CD1c-positive myeloid dendritic cell (primary cell): Measurements from ENCODE around the gene TULP4.
"Not testable (repeated sequence)": the region's sequence is repeated elsewhere in the genome, so short reads cannot be mapped to it uniquely, and the experiment has no call there.

Experiments
- DNase-seq: peaks from one replicate; pipeline ENCODE4 v3.0.0-alpha.2; 2016; ENCODE audit errors: extremely low spot score

The TULP4 gene

DNA sequence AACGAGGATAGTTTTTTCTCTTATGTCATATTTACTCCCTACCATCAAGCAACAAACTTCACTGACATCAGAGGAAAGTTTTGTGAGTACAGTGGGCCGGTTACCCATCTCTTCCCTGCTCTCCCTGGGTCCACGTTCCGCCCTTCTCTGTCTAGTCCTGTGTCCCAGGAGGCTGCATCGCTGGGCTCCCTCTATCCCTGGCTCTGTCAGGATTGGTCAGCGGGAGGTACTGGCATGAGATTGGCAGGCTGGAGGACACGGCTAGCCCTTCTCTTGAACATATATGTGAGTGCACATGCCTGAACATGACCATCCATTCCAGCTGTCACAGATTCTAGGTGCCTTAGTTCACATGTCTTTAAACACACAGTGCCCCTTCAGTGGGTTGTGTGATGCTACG lies 217.4 kb downstream of the TULP4 start:
- DNase-seq = no peak

DNA sequence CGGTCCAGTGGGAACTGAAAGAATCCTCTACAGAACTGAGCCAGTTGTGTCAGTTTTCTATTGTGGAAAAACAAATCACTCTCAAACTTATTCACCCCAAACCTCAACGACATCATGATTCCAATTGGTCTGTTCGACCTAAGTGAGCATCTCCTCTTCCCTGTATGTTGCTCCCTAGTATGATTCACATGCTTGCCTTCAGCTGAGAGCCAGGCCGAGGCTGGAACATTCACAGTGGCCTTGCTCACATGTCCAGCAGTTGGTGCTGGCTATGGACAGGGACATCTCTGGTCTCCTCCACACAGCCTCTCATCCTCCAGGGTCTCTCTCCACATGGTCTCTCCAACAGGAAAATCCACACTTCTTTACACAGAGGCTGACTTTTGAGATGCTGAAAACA lies 219.3 kb downstream of the TULP4 start:
- no peak for DNase-seq

DNA sequence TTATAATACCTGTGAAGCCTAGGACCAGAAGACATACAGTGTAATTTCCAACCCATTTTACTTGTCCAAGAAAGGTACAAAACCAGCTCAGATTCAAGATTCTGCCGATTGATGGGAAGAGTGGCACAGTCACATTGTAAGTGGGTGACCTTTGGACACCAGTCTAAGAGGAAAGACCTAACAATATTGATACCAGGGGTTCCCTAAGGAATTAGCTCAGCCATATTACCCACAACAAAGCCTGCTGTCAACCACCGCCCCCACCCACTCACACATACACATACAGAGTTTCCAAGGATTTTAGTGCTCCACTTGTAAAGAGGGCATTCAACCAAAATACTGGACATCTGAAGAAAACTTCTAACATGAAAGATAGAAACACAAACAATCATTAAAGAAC lies 219.7 kb downstream of the TULP4 start:
- no peak for DNase-seq

DNA sequence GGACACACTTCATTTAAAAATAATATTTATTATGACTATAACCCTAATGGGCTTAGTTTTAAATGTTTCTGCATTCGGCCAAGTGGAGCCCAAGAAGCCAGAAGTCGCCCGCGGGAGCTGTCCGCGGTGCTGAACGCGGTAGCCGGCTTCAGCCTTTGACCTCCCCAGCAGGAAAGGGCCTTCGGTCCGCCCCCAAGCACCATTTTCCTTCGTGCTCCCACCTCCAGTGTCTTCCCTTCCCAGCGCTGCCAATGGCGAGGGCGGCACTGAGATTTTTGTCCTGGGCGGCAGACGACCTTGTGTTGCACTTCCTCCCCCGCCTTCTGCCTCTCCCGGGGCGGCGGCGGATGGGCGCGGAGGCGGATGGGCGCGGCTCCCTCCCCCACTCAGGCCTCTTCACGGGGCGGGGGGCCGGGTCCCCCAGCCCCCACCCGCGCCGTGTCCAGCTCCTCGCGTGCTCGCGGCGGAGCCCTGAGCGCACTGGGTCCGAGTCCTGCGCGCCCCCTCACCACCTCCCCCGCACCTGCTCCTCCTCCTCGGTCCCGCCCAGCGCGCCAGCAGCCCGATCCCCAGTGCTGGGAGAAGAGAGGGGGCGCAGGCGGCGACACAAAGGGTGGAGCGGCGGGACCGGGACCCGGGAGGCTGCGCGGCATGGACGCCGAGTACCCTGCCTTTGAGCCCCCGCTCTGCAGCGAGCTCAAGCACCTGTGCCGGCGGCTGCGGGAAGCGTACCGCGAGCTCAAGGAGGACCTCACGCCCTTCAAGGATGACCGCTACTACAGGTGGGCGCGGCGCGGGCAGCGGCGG lies 224.0 kb downstream of the TULP4 start:
- peak; percentile 87 for DNase-seq

DNA sequence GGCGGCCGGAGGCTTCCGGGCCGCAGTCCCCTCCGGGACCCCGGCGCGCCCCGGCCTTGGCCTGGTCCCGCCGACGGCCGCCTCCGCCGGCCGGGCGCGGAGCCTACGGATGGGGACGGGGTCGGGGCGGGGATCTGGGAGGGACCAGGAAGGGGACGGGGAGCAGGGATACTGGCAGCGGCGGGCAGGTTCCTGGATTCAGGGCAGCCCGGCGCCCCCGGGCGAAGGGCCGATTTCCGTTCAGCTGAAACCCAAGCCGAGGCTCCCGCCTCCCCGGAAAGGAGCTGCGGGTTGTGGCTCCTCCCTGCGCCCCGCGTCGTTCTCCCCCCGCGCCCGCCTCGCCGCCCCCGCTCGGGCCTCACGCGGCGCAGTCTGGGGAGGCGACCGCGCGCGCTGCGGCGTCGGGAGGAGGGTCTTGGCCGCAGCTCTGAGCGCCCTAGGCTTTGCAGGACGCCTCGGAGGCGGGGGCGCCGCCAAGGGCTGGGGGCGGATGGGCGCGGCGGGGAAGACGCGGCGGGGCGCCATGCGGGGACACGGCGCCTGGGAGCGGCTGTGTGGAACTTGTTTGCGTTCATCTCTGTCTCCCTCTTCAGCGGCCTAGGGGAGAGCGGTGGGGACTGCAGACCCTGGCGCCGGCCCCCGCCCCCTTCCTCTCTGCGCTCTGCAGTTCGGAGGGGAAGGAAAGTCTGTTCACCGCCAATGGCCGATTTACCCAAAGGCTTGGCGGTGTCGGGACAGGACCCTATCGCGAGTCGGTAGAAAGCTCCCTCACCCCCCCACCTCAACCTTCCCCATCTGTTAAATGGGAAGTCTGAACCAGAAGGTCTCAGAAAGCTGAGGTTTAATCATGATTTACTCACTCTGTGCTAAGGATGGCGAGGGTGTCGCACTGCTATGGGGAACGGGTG lies 224.9 kb downstream of the TULP4 start:
- peak; percentile 56 for DNase-seq

DNA sequence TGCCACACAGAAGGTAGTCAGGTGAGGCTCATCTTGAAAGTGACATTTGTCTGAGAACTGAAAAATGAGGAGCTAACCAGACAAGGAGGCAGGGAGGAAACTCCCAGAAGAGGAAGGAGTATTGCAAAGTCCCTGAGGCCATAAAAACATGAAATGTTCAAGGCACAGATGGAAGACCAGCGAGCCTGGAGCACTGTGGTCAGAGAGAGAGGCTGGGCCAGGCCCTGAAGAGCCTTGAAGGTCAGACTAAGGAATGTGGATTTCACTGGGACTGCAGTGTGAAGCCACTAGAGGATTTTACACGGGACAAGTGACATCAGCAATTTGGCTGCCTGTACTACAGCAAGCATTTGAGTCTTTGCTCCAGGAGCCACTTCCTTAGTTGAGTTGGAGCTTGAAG lies 226.5 kb downstream of the TULP4 start:
- peak; percentile 2 for DNase-seq

DNA sequence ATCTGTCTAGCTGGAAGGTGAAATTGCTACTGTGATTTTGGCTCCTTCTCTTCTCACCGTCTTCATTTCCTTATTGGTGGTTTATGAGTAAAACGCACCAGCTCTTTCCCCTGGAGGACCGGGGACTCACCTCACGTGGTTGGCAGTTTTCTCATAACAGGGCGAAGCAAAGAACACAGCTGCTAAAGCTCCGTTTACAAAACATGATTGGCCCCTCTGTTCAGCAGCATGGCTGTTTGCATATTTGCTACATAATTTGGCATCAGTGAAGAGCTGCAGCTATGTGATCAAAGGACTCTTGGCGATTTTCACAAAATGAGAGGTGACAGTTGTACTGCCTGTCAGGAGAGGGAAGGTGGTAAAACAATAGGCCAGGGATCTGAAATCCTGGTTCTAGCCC lies 227.1 kb downstream of the TULP4 start:
- DNase-seq = no peak

DNA sequence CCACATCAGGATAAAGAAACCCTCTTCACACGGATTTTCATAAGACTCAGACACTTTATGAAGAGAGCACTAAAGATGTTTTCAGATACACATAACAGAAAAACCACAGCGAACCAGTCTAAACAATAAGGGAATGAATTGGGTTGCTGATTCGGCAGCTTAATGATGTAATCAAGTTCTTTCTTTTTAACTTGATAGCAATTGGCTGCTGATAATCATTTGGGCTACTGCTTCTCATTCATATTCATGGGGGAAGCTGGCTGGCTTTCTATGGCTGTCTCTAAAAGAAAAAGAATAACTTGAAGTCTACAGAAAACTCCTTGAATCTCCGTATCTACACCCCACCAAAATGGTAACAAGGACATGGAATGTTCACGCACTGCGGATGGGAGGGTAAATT lies 227.6 kb downstream of the TULP4 start:
- no peak for DNase-seq

DNA sequence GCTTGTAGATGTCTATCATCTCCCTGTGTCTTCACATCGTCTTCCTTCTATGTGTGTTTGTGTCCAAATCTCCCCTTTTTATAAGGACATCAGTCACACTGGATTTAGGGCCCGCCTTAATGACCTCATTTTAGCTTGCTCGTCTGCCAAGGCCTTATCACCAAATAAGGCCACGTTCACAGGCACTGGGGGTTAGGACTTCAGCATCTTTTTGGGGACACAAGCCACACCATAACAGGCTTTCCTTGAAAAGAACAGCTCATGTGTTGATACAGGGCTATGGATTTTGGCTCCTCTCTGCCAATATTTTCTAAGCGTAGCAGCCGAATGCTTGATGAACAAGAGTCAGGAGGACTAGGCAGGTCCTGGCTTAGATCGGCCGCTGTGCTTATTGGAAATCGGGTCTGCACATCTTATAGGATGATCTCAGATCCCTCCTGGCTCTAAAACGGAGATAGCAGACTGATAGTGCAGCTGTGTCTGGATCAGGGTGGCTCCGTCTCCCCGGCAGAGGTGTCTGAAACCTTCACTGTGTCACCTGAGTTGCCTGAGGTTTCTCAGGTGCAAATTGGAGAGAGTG lies 231.4 kb downstream of the TULP4 start:
- DNase-seq = no peak

DNA sequence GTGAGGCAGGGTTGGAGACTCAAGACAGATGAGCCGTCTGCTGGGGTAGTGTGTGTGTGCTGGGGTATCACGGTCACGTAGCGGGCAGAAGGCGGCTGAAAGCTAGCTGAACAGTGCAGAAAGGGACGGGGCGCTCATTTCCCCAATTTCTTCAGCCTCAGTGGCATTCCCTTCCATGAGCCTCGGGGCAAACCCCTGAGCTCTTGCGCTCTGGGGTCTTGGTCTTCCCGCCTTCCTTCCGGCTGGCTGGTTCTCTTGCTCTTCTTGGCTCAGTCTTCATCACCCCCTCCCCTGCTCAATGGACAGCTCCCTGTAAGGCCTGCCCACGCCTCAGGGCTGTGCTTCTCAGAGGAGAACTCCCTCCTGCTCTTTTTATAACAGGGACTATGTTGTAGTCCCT lies 232.2 kb downstream of the TULP4 start:
- DNase-seq = no peak

DNA sequence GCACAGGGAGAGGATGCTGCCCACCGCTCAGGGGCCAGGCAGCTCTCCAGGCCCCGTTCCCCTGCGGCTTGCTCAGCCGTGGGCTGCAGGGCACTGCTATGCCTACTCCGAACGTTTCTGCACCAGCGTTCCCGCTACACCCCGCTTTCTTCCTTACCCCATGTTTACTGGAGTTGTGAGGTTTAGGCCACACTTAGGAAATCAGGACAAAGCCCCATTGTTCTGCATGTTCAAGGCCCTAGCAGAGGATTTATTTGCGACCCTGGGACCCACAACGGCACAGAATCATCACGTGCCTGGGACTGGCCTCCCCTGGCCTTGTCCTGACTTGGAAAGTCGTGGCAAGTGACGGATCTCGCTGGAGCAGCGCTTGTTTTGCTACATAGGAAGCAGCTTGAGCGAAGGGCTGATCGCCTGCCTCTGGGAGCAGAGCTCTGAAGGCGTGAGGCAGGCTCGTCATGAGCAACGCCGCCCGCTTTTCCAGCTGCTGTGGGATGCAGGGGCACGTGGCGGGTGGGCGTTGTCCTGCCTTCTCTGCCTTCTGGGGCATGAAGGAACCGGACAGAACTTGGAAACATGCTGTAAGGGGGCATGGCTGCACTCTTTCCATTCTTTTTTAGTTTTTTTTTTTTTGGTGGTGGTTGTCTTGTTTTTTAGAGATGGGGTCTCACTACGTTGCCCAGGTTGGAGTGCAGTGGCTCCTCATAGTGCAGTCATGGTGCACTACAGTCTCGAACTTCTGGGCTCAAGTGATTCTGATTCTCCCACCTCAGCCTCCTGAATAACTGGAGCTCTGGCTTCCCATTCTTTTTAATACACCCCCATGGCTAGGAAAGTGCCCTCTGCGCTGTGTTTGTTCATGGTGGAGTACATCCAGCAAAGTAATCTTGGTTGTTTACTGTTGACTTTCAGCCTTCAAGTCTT lies 233.0 kb downstream of the TULP4 start:
- no peak for DNase-seq

DNA sequence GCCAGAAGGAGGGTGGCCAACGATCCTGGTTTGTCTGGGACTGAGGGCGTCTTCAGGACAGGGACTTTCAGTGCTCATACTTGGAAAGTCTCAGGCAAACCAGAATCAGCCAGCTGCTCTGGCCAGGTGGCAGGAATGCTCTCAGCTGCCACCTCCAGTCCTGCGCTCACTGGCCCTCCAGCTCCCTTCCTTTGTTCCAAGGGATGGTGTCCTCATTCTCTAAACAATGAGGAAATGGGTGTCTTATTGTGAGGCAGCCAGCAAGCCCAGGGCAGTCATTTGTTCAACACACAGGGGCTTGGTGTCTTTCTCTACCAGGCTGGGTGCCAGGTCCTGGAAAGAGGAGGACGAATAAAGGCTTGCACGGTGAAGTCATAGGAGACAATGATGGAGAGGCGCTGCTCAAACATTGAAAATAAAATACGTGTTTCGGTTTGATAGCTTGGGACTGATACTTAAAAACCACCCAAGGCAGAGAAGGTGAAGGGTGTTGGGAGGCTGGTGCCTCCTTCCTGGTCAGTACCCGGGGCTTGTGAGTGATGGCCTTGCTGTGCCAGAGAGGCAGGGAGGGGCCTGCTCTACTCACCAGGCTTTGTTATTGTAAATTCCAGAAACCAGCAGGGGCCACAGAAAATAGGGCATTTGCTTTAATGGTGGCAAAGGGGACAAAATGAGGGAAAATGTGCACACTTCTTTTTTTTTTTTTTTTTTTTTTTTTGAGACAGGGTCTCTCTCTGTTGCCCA lies 236.3 kb downstream of the TULP4 start:
- DNase-seq = no peak

DNA sequence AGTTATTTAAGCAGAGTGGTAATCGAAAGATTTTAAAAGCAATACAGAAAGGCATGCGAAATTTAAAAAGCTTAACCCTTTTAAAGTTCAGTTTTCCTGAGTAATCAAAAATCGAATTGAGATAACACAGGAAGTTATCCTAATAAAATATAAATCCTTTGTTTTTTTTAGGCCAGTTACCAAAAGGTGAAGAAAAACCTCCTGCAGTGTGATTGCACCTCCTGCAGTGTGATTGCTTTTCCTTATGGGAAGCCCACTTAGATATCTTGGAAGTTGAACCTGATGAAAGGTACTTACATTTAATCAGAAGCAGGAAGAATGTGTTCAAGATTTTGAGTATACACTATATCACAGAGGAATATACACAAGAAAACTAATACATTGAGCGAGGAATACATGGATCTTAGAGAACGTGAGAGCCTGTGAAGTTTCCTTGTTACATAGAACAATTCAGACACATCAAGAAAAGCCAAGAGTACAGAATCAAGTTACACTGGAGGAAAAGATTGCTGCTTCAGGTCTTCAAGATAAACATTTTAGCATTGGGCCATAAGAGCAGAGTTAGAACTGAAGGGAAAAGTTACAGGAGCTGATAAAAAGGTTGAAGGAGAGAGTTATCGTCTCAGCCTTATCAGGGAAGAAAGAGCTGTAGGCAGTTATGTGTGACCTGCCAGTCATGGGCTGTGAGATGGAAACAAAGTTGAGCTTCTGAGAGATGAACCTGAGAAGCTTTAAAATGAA lies 240.0 kb downstream of the TULP4 start:
- no peak for DNase-seq

DNA sequence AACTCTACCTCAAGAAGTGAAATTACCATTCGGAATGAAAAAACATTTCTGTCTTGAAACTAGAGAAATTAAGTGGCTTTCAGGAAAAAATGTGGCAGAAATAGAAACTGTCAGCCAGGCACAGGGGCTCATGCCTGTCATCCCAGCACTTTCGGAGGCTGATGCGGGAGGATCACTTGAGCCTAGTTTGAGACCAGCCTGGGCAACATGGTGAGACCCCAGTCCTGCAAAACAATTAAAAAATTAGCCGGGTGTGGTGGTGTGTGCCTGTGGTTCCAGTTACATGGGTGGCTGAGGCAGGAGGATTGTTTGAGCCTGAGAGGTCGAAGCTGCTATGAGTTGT lies 240.5 kb downstream of the TULP4 start:
- no peak for DNase-seq

DNA sequence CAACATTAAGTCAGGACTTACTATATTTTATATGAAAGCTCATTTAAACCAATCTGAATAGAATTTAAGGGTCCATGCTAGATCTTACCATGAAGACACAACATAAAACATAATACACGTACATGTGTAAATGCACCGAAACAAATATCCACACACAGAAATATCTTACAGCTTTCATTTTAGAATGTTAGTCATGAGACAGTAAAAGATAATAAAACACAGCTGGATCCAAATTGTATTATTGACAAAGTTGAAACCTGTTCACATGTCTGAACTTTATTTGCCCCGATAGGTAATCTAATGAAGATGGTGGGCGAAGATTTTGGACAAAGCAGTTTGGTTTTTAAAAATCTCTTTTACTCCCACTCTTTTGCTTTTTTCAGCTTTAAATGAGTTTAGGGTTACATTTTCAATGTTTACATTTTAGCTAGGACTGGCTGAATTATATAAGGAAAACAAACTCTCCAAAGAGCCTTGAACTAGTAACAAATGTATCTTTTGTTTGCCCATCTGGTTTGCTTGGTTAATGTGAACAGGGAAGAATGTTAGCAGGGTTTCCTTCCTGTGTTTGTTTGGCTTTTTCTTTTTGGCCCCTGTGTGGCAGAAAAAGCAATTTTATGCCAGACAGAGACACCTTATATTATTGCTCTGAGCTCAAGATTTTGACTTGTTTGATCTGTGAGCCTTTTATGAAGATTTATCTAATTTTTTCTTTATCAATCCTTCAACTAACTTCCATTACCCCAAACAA lies 242.5 kb downstream of the TULP4 start:
- no peak for DNase-seq

DNA sequence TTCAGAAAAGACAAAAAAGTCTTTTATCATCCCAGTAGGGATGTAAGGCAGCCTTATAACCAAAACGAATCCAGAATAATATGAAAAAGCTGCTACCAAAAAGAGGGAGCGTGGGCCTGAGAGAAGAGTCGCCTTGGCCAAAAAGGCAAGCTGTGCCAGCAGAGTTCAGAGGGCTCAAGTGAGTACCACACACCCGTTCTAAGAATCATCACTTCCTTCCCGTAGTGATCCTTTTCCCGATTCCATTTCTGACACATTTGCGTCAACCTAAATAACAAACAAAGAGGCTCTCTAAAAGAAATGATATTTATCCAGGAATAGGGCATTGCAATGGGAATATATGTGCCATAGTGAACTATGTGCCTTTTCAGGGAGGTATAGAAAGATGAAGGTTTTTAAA lies 243.8 kb downstream of the TULP4 start:
- no peak for DNase-seq

DNA sequence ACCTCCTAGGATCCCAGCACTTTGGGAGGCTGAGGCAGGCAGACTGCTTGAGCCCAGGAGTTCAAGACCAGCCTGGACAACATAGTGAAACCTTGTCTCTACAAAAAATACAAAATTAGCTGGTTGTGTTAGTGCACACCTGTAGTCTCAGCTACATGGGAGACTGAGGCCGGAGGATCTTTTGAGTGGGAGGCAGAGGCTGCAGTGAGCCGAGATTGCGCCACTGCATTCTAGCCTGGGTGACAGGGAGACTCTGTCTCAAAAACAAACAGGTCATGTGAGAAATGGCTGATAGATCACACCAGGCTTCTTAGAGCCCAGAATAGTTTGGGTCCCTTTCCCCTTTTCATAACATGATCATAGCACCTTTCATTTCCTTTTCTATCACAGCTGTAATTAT lies 244.8 kb downstream of the TULP4 start:
- not testable (repeated sequence) for DNase-seq

DNA sequence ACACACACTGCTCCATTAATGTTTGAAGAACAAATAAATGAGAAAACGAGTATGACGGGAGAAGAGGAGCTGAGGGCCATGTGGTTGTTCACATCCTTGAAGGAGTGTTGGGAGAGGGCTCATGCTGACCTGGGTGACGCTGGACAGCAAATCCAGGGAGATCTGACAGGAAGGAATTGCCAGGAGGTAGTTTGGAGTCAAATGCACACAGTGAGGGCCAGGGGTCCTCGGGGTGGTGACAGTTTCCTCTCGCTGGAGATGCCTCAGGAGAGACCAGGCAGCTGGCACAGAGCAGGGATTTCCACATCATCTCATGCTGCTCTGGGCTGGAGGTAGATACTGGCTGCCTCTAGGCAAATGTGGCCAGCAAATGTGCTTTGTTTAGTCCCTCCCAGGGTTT lies 245.7 kb downstream of the TULP4 start:
- no peak for DNase-seq
